Ishikawa (cell line): ENCODE data around the gene DPY19L2.

Experiments used
- CEBPB ChIP-seq: IDR thresholded peaks from 2 replicates; pipeline ENCODE4 v1.6.1; 2012
- CREB1 ChIP-seq: IDR thresholded peaks from 2 replicates; pipeline ENCODE4 v1.6.1; 2012; ENCODE audit warnings: low read depth
- EGR1 ChIP-seq: IDR thresholded peaks from 2 replicates; pipeline ENCODE4 v1.6.1; 2012
- EP300 ChIP-seq: IDR thresholded peaks from 2 replicates; pipeline ENCODE4 v1.6.1; 2012; ENCODE audit warnings: borderline replicate concordance
- FOXM1 ChIP-seq: IDR thresholded peaks from 2 replicates; pipeline ENCODE4 v1.6.1; 2012; ENCODE audit warnings: low read depth, borderline replicate concordance
- NFIC ChIP-seq: IDR thresholded peaks from 2 replicates; pipeline ENCODE4 v1.6.1; 2012
- RAD21 ChIP-seq: IDR thresholded peaks from 2 replicates; pipeline ENCODE4 v1.6.1; 2012; ENCODE audit warnings: low read depth
- TAF1 ChIP-seq: IDR thresholded peaks from 2 replicates; pipeline ENCODE4 v1.6.1; 2012; ENCODE audit warnings: low read depth, mild to moderate bottlenecking
- TCF12 ChIP-seq: IDR thresholded peaks from 2 replicates; pipeline ENCODE4 v1.6.1; 2012; ENCODE audit warnings: low read depth
- TEAD4 ChIP-seq: IDR thresholded peaks from 2 replicates; pipeline ENCODE4 v1.6.1; 2012
- USF1 ChIP-seq: IDR thresholded peaks from 2 replicates; pipeline ENCODE4 v1.6.1; 2012
- YY1 ChIP-seq: IDR thresholded peaks from 2 replicates; pipeline ENCODE4 v1.6.1; 2012; ENCODE audit warnings: low read depth
- ZBTB7A ChIP-seq: IDR thresholded peaks from 2 replicates; pipeline ENCODE4 v1.6.1; 2012; ENCODE audit warnings: low read depth
- TF ChIP-seq, protein P1 (sequence below): IDR thresholded peaks from 2 replicates; pipeline ENCODE4 v1.6.1; 2012
- TF ChIP-seq, protein P2 (sequence below): IDR thresholded peaks from 2 replicates; pipeline ENCODE4 v1.6.1; 2012; ENCODE audit warnings: low read depth, mild to moderate bottlenecking

Gene DPY19L2

GRCh38 chr12:63668028-63668799, at the start of gene DPY19L2:
Gene DPY19L2 (minus strand): TSS chr12:63668493. CDS start chr12:63668393, 100 bp downstream.
- TF ChIP-seq CREB1 (no peak), TAF1 (0 out of 2 replicates have a peak, but pooled peaks have one; percentile 39), YY1 (peak; percentile 75), ZBTB7A (peak; percentile 72), USF1 (peak; percentile 86; the same call in 1 of the 2 replicates), RAD21 (no peak; the same call in 1 of the 2 replicates)
- TF ChIP-seq, protein P1, sequence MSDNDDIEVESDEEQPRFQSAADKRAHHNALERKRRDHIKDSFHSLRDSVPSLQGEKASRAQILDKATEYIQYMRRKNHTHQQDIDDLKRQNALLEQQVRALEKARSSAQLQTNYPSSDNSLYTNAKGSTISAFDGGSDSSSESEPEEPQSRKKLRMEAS: peak; percentile 93

DNA sequence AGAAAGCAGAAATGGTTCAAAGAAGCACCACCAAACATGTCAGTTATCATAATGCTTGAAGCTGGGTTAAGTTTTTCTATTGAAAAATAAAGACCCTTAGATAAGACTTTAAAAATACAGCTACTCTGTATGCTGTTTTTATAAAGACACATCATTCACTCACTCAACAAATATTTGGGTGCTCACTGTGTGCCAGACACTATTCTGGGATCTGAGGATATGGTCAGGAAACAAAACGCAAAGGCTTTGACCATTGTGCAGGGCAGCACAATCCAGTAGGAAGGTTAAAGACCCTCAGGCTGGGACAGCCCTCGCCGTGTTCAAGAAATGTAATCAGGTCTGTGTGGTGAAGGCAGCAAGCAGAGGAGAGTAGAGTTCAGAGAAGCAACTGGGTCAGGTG, 38.0 kb upstream of the DPY19L2 start:
- TF ChIP-seq RAD21: no peak
- no peak for TF ChIP-seq CREB1
- TF ChIP-seq YY1: no peak
- TF ChIP-seq, protein P1: no peak

- TF ChIP-seq RAD21: peak; percentile 37
These were observed 4.3 kb upstream of the DPY19L2 start for GRCh38 chr12:63672550-63672949.

GRCh38 chr12:63663005-63663404, 5.3 kb downstream of the DPY19L2 start:
- TF ChIP-seq CEBPB: peak; percentile 48

DNA sequence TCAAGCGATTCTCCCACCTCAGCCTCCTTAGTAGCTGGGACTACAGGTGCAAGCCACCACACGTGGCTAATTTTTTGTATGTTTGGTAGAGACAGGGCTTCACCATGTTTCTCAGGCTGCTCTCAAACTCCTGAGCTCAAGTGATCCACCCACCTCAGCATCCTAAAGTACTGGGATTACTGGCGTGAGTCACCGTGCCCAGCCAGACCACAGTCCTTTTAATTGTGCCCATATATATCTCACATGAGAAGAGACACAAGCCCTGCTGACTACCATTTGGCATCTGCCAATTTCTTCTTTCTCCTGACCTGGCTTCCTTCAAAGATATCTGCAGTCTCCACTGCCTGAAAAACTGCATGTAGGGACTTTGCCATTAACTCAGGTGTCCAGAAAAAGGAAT, 142.5 kb downstream of the DPY19L2 start:
- TF ChIP-seq EGR1 (no peak), TCF12 (no peak), CREB1 (no peak), FOXM1 (no peak), TEAD4 (no peak), CEBPB (no peak), TAF1 (no peak), ZBTB7A (no peak), USF1 (no peak), RAD21 (no peak), EP300 (no peak), NFIC (no peak), YY1 (no peak)
- TF ChIP-seq, protein P1: no peak
- TF ChIP-seq, protein P2, sequence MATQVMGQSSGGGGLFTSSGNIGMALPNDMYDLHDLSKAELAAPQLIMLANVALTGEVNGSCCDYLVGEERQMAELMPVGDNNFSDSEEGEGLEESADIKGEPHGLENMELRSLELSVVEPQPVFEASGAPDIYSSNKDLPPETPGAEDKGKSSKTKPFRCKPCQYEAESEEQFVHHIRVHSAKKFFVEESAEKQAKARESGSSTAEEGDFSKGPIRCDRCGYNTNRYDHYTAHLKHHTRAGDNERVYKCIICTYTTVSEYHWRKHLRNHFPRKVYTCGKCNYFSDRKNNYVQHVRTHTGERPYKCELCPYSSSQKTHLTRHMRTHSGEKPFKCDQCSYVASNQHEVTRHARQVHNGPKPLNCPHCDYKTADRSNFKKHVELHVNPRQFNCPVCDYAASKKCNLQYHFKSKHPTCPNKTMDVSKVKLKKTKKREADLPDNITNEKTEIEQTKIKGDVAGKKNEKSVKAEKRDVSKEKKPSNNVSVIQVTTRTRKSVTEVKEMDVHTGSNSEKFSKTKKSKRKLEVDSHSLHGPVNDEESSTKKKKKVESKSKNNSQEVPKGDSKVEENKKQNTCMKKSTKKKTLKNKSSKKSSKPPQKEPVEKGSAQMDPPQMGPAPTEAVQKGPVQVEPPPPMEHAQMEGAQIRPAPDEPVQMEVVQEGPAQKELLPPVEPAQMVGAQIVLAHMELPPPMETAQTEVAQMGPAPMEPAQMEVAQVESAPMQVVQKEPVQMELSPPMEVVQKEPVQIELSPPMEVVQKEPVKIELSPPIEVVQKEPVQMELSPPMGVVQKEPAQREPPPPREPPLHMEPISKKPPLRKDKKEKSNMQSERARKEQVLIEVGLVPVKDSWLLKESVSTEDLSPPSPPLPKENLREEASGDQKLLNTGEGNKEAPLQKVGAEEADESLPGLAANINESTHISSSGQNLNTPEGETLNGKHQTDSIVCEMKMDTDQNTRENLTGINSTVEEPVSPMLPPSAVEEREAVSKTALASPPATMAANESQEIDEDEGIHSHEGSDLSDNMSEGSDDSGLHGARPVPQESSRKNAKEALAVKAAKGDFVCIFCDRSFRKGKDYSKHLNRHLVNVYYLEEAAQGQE: no peak

DNA sequence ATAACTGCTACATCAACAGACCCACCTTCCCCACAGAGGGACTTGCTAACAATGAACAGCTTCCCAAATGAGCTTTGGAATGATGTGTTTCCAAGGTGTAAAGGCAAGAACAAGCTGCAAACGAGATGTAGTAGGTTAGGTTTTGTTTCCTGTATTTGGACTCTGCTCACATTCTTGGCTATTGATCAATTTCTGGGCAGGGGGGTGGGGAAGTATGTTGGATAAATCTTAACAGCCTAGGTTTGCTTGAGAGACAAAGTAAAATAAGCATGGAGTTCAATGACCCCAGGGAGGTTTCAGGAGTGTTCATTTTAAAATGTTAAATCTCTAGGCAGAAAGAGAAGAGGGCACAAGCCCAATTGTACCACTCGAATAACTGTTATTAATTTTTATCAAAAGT, 146.6 kb downstream of the DPY19L2 start:
- no peak for TF ChIP-seq CEBPB
- TF ChIP-seq ZBTB7A: no peak
- TF ChIP-seq RAD21: no peak
- no peak for TF ChIP-seq EGR1
- TF ChIP-seq TAF1: no peak
